ENCODE results near the gene CALR3. TPM values are rescaled to one million over a fixed set of nuclear protein-coding genes. Genes with fewer than 3 reads are reported as not detected.
A peak's percentile ranks its signal among the peaks of the same experiment; 100 is the strongest.
"Not testable (repeated sequence)": the region's sequence is repeated elsewhere in the genome, so short reads cannot be mapped to it uniquely, and the experiment has no call there.

CALR3 gene
- total RNA-seq, 1 donor from 2014 or later, result not detected

GRCh38 chr19:16477311-16477710, 18.7 kb downstream of the CALR3 start:
- TF ChIP-seq, protein P1, sequence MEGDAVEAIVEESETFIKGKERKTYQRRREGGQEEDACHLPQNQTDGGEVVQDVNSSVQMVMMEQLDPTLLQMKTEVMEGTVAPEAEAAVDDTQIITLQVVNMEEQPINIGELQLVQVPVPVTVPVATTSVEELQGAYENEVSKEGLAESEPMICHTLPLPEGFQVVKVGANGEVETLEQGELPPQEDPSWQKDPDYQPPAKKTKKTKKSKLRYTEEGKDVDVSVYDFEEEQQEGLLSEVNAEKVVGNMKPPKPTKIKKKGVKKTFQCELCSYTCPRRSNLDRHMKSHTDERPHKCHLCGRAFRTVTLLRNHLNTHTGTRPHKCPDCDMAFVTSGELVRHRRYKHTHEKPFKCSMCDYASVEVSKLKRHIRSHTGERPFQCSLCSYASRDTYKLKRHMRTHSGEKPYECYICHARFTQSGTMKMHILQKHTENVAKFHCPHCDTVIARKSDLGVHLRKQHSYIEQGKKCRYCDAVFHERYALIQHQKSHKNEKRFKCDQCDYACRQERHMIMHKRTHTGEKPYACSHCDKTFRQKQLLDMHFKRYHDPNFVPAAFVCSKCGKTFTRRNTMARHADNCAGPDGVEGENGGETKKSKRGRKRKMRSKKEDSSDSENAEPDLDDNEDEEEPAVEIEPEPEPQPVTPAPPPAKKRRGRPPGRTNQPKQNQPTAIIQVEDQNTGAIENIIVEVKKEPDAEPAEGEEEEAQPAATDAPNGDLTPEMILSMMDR (conservative IDR thresholded peaks at IDR 0.05; ENCODE audit: low read depth, low read length), result no peak
- no peak for DNase-seq (ENCODE audit: low read depth)

DNA sequence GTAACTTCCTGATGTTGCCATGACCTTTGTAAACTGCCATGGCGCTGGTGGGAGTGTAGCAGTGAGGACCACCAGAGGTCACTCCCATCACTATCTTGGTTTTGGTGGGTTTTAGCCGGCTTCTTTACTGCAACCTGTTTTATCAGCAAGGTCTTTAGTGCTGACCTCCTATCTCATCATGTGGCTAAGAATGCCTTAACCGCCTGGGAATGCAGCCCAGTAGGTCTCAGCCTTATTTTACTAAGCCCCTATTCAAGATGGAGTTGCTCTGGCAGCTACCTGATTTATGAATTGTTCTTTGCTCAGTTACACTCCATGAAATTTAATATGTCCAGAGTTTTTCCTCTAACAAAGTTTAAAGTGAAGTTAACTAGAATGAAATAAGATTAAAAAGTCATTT, 19.6 kb downstream of the CALR3 start:
- no peak overlapping the region for H3K4me3 ChIP-seq (ENCODE audit: low read depth, low read length)
- TF ChIP-seq, protein P1 (conservative IDR thresholded peaks at IDR 0.05; ENCODE audit: low read depth, low read length), result no peak
- DNase-seq (ENCODE audit: low read depth), result no peak

More at GRCh38 chr19:16477311-16477710, 18.7 kb downstream of the CALR3 start:
- H3K4me3 ChIP-seq (ENCODE audit: low read depth, low read length), result no peak overlapping the region

- TF ChIP-seq, protein P1 (conservative IDR thresholded peaks at IDR 0.05; ENCODE audit: low read depth, low read length), result no peak
- no peak overlapping the region for H3K4me3 ChIP-seq (ENCODE audit: low read depth, low read length)
- no peak for DNase-seq (ENCODE audit: low read depth)
Measured at GRCh38 chr19:16473875-16474392, 22.0 kb downstream of the CALR3 start.

DNA sequence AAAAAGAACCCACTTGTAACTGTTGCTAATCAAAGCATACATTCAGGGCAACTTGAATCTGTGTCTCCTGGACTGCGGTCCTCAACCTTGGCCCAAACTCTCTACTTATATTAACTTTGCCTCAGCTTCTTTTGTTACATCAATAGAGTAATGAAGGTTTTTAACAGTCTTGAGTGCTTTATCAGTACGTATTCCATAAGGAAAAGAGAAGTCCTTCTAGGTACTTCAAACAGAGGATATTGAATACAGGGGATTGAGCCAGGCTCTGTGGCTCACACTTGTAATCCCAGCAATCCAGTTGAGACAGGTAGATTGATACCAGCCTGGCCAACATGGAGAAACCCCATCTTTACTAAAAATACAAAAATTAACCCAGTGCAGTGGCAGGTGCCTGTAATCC, 23.0 kb downstream of the CALR3 start:
- TF ChIP-seq, protein P1 (conservative IDR thresholded peaks at IDR 0.05; ENCODE audit: low read depth, low read length), result no peak
- DNase-seq (ENCODE audit: low read depth), result no peak
- H3K4me3 ChIP-seq (ENCODE audit: low read depth, low read length), result no peak overlapping the region

- peak overlapping the region; percentile 57 for H3K4me3 ChIP-seq (ENCODE audit: low read depth, low read length)
- not testable (repeated sequence) for DNase-seq (ENCODE audit: low read depth)
Measured at GRCh38 chr19:16472559-16472899, 23.4 kb downstream of the CALR3 start.

DNA sequence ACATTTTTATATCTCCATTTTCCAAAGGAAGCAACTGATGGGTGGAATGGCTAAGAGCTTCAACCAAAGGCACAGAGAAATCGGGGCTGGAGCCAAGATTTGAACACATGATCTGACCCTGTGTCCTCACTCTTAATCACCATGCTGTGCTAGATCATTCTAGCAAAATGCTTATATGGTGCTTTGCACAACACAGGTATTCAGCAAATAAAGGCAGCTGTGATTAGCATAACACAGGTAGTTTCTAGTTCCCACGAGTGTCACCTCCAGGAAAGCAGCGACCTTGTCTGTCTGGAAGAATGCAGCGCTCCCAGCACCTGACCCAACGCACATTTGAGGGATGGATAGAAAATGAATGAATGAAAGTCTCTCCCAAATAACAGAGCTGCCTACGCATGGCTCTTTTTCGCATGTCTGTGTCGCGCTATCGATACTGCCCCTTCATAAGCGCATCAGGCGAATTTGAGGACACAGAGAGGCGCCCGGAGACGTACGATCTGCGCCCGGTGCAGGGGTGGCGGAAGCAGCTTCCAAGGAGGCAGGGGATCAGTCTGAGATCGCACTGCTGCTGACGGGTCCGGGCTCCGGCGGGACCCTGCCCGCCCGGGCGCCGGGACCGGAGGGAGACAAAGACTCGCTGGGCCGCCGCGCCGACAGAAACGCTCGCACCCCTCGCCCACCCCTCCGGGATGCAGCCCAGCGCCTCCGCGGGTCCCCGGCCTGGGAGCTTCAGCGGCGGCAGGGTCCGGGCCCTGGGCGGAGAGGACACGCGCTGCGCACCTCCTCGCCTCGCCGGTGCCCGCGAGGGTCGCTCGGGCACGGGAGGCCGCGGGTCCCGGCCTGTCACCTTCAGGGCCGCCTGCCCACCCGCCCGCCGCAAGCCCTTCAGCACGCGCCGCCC, 24.8 kb downstream of the CALR3 start:
- DNase-seq (ENCODE audit: low read depth), result no peak
- TF ChIP-seq, protein P1 (conservative IDR thresholded peaks at IDR 0.05; ENCODE audit: low read depth, low read length), result no peak

GRCh38 chr19:16470541-16470910, 25.4 kb downstream of the CALR3 start:
- DNase-seq (ENCODE audit: low read depth), result no peak
- H3K4me3 ChIP-seq (ENCODE audit: low read depth, low read length), result peak overlapping the region; percentile 76
- TF ChIP-seq, protein P1 (conservative IDR thresholded peaks at IDR 0.05; ENCODE audit: low read depth, low read length), result no peak

More for the DNA sequence above, 24.8 kb downstream of the CALR3 start:
- peak overlapping the region; percentile 76 for H3K4me3 ChIP-seq (ENCODE audit: low read depth, low read length)
